KMS-11 (cell line): Measurements from ENCODE around the gene C10orf62.

ENCODE experiments used
- H2AFZ ChIP-seq: fragments of 200-600 bp; sonication (generic); 2 replicates; pipeline ENCODE4 v1.6.1; 2016; ENCODE audit warnings: antibody characterized with exemption, mixed run types, low read depth
- H3K27ac ChIP-seq: fragments of 200-600 bp; sonication (generic); 2 replicates; pipeline ENCODE4 v1.6.1; 2016; ENCODE audit warnings: mild to moderate bottlenecking, mixed run types
- H3K27me3 ChIP-seq: fragments of 200-600 bp; sonication (generic); 2 replicates; pipeline ENCODE4 v1.6.1; 2017; ENCODE audit warnings: mild to moderate bottlenecking, low read depth, mixed run types, moderate library complexity; ENCODE audit not compliant: insufficient read depth
- H3K36me3 ChIP-seq: fragments of 200-600 bp; sonication (generic); 2 replicates; pipeline ENCODE4 v1.6.1; 2017; ENCODE audit warnings: mild to moderate bottlenecking, mixed run types; ENCODE audit not compliant: insufficient read depth
- H3K4me1 ChIP-seq: fragments of 200-600 bp; sonication (generic); 2 replicates; pipeline ENCODE4 v1.6.1; 2016; ENCODE audit warnings: mild to moderate bottlenecking, low read depth, mixed run types; ENCODE audit not compliant: poor library complexity, severe bottlenecking
- H3K4me2 ChIP-seq: fragments of 200-600 bp; sonication (generic); 2 replicates; pipeline ENCODE4 v1.7.0; 2016; ENCODE audit warnings: mild to moderate bottlenecking, mixed run types
- H3K4me3 ChIP-seq: fragments of 200-600 bp; sonication (generic); IDR thresholded peaks from 2 replicates; pipeline ENCODE4 v1.6.1; 2017; ENCODE audit warnings: low read depth, low read length, mixed read lengths; ENCODE audit not compliant: insufficient read depth
- H3K79me2 ChIP-seq: fragments of 200-600 bp; sonication (generic); 2 replicates; pipeline ENCODE4 v1.6.1; 2016; ENCODE audit warnings: low read depth, mixed run types; ENCODE audit not compliant: insufficient read depth
- H3K9ac ChIP-seq: fragments of 200-600 bp; sonication (generic); 2 replicates; pipeline ENCODE4 v1.6.1; 2016; ENCODE audit warnings: mild to moderate bottlenecking, mixed run types
- H4K20me1 ChIP-seq: fragments of 200-600 bp; sonication (generic); 2 replicates; pipeline ENCODE4 v1.6.1; 2016; ENCODE audit warnings: mild to moderate bottlenecking, mixed run types; ENCODE audit not compliant: insufficient read depth
- TF ChIP-seq, protein P1 (sequence below): fragments of 200-600 bp; sonication (generic); conservative IDR thresholded peaks from 2 replicates; pipeline ENCODE4 v1.6.1; 2017; ENCODE audit warnings: low read depth, mild to moderate bottlenecking, antibody characterized with exemption, low read length, moderate library complexity, mixed read lengths

C10orf62 gene

DNA sequence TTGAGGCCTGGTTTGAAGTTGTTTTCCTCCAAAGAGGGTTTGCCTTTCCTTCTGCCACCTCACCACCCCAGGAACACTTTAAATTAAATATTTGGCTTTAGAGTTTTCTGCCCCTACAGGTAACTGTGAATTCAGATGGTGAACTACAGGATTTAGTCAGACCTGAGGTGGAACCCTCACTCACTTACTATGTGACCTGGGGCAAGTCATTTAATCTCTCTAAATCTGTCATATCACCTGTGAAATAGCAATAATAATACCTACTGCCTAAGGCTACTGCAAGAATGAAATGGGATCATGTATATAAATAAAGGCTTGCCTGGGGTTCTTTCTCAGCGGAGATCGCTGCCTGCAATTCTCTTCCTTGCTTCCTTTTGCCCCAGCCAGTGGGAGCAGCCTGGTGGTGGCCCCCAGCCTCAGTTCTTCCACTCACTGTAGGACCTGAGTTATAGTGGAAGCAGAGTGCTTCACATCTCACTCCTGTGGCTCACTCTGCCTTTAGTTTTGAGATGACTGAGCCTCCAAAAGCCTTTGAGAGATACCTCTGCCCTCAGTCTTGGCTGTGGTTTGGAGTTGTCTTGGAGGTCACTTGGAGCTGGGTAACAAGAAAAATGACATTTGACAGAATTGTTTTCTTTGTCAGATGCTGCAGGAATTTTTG is 23.1 kb upstream of the C10orf62 start:
- H2AFZ ChIP-seq = no peak overlapping the region
- H3K4me3 ChIP-seq = no peak overlapping the region
- TF ChIP-seq, protein P1, sequence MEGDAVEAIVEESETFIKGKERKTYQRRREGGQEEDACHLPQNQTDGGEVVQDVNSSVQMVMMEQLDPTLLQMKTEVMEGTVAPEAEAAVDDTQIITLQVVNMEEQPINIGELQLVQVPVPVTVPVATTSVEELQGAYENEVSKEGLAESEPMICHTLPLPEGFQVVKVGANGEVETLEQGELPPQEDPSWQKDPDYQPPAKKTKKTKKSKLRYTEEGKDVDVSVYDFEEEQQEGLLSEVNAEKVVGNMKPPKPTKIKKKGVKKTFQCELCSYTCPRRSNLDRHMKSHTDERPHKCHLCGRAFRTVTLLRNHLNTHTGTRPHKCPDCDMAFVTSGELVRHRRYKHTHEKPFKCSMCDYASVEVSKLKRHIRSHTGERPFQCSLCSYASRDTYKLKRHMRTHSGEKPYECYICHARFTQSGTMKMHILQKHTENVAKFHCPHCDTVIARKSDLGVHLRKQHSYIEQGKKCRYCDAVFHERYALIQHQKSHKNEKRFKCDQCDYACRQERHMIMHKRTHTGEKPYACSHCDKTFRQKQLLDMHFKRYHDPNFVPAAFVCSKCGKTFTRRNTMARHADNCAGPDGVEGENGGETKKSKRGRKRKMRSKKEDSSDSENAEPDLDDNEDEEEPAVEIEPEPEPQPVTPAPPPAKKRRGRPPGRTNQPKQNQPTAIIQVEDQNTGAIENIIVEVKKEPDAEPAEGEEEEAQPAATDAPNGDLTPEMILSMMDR = no peak
- H3K27me3 ChIP-seq = no peaks in the 10 kb centered on the region
- H3K4me1 ChIP-seq = no peaks in the 10 kb centered on the region
- no peaks in the 10 kb centered on the region for H3K36me3 ChIP-seq
- H3K4me2 ChIP-seq = no peak overlapping the region
- no peak overlapping the region for H3K9ac ChIP-seq
- no peaks in the 10 kb centered on the region for H3K79me2 ChIP-seq
- H3K27ac ChIP-seq = no peak overlapping the region
- H4K20me1 ChIP-seq = no peaks in the 10 kb centered on the region

DNA sequence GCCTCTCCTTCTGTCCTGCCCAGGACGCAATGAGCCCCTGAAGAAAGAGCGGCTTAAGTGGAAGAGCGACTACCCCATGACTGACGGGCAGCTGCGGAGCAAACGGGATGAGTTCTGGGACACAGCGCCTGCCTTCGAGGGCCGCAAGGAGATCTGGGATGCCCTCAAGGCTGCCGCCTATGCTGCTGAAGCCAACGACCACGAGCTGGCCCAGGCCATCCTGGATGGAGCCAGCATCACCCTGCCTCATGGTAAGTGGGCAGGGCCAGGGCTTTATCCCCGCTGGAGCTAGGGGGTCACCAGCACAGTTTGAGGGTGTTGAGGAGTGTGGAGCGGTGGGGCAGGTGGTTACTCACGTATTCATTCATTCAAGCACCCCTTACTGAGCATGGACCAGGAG is 21.6 kb upstream of the C10orf62 start:
- Histone ChIP-seq H3K36me3 (no peaks in the 10 kb centered on the region), H3K4me1 (no peaks in the 10 kb centered on the region), H3K4me3 (no peak overlapping the region), H3K4me2 (no peak overlapping the region), H4K20me1 (no peaks in the 10 kb centered on the region), H3K79me2 (no peaks in the 10 kb centered on the region), H3K27ac (no peak overlapping the region), H3K9ac (no peak overlapping the region), H3K27me3 (no peaks in the 10 kb centered on the region), H2AFZ (no peak overlapping the region)
- TF ChIP-seq, protein P1 = no peak

DNA sequence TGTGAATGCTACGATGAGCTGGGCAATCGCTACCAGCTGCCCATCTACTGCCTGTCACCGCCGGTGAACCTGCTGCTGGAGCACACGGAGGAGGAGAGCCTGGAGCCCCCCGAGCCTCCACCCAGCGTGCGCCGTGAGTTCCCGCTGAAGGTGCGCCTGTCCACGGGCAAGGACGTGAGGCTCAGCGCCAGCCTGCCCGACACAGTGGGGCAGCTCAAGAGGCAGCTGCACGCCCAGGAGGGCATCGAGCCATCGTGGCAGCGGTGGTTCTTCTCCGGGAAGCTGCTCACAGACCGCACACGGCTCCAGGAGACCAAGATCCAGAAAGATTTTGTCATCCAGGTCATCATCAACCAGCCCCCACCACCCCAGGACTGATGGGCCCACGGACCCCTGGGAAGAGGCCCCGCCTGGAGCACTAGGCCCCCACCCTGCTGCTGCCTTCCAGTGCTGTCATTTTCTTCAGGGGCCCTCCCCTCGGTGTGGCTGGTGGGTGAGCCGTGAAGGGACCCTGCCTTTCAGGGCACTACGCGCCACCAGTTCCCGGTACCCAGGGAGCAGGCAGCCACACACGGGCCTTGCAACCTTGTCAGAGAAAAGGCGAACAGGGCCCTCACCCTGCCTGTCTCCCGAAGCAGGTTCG is 19.3 kb upstream of the C10orf62 start:
- H4K20me1 ChIP-seq = no peaks in the 10 kb centered on the region
- no peak overlapping the region for H3K9ac ChIP-seq
- no peak overlapping the region for H3K4me3 ChIP-seq
- H2AFZ ChIP-seq = no peak overlapping the region
- no peaks in the 10 kb centered on the region for H3K4me1 ChIP-seq
- no peaks in the 10 kb centered on the region for H3K79me2 ChIP-seq
- TF ChIP-seq, protein P1 = no peak
- H3K27ac ChIP-seq = no peak overlapping the region
- no peaks in the 10 kb centered on the region for H3K27me3 ChIP-seq
- H3K36me3 ChIP-seq = no peaks in the 10 kb centered on the region
- no peak overlapping the region for H3K4me2 ChIP-seq

DNA sequence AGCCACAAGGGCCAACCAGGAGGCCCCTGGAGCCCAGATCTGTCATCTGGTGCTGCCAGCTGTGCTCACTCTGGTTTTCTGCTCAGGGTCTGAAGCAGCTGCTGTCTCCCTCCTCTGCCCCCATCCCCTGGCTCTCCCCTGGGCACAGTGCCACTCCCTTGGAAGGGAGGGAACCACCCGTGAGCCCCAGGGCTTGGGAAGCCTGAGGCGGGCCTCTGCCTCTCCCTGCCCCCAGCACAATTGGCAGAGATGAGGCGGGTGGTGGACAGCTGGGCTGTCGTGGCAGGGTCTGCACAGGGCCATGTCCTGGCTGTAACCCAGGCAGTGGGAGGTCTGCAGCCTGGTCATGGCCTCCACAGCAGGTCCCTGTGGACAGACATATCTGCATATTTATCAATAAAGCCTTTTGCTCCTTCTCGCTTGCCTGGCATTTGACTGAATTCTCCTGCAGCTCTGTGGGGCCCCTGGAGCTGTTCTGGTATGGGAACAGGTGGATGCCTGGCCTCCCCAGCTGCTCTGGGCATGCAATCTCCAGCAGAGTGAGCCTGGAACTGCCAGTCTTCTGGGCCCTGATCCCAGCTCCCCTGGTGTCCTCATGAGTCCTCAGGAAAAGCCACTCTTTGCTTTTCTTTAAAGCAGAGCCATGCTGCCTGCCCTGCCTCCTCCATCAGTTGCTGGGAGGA is 18.6 kb upstream of the C10orf62 start:
- TF ChIP-seq, protein P1 = no peak
- Histone ChIP-seq H2AFZ (no peak overlapping the region), H3K4me2 (no peak overlapping the region), H3K4me1 (no peaks in the 10 kb centered on the region), H3K9ac (no peak overlapping the region), H3K27ac (no peak overlapping the region), H3K4me3 (no peak overlapping the region), H3K36me3 (no peaks in the 10 kb centered on the region), H3K27me3 (no peaks in the 10 kb centered on the region), H4K20me1 (no peaks in the 10 kb centered on the region), H3K79me2 (no peaks in the 10 kb centered on the region)
